Left colon (tissue), 2 donors: ENCODE data around the gene TRIM31. TPM values are rescaled to one million over a fixed set of nuclear protein-coding genes. Genes with fewer than 3 reads are reported as not detected.

Experiments used
- ATAC-seq: fragments of 200-7000 bp; cut with Tn5 transposase; one replicate; pipeline ENCODE4 v1.9.1; 2020; ENCODE audit warnings: mild to moderate bottlenecking, moderate library complexity
- DNase-seq, 2 donors: peaks; one replicate each; pipeline ENCODE4 v3.0.0-alpha.2; 2020
- intact Hi-C, 2 donors: fragments of 100-400 bp; cut with DNase I in 1 of 2; cut with micrococcal nuclease in 1 of 2; formaldehyde crosslinking; loops; one replicate each; pipeline versions ENCODE4 v1.11.2 to v1.14.0; 2022; cut with DNase I, micrococcal nuclease
- total RNA-seq, 2 donors: library from RNA; stranded (reverse); fragmentation: NEBNext Ultra II Directional; extraction: Animal tissue kit (Norgen Biotek cat#: 25700); gene quantifications; one replicate each; pipeline ENCODE4 v1.2.1, GENCODE V29; 2021
- donor health status: DM: no; HTN: no; CAD: no.
- donor health status: DM: yes; HTN: yes; CAD: no.

Gene TRIM31
- total RNA-seq, 2 donors from 2014 or later: 80.0 to 278 TPM

GRCh38 chr6:30097902-30098768 is 14.8 kb downstream of the TRIM31 start:
- intact Hi-C loops: no loop called here
- DNase-seq (peak; percentile 54 to 80), ATAC-seq (peak; percentile 41)

GRCh38 chr6:30096829-30097228 is 16.1 kb downstream of the TRIM31 start:
- no peak for DNase-seq
- no peak for ATAC-seq
- intact Hi-C loops: no loop called here

- DNase-seq (no peak), ATAC-seq (no peak)
- intact Hi-C loops: no loop called here
Measured at GRCh38 chr6:30093951-30094661, 18.8 kb downstream of the TRIM31 start.

- intact Hi-C loops: no loop called here
- ATAC-seq (no peak), DNase-seq (no peak)
Measured at GRCh38 chr6:30092852-30093543, 19.9 kb downstream of the TRIM31 start.

- DNase-seq (peak; percentile 79 to 88), ATAC-seq (peak; percentile 90)
- intact Hi-C loops: no loop called here
Measured at GRCh38 chr6:30091577-30092381, 21.1 kb downstream of the TRIM31 start.

- no peak for DNase-seq
- intact Hi-C loops: no loop called here
- ATAC-seq: no peak
Measured at GRCh38 chr6:30087876-30088275, 25.0 kb downstream of the TRIM31 start.

DNA sequence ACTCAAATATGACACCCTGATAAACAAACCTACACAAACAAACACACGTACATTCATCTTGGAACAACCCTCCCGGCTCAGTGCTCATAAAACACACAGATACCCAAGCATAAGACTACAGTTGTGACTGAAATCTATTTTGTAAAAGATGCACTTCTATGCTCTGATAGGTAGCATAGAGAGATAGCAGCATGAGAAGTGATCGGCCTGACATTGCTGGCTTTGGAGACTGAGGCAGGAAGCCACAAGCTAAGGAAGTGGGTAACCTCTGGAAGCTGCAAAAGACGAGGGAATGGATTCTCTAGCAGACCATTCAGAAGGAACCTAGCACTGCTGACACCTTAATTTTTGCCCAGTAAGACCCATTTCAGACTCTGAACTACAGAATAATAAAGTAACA is 35.7 kb downstream of the TRIM31 start:
- no peak for ATAC-seq
- intact Hi-C loops: no loop called here

GRCh38 chr6:30075790-30076732 is 36.8 kb downstream of the TRIM31 start:
- peak; percentile 70 for ATAC-seq
- intact Hi-C loops: no loop called here

More for the DNA sequence above, 35.7 kb downstream of the TRIM31 start:
- no peak for DNase-seq

DNA sequence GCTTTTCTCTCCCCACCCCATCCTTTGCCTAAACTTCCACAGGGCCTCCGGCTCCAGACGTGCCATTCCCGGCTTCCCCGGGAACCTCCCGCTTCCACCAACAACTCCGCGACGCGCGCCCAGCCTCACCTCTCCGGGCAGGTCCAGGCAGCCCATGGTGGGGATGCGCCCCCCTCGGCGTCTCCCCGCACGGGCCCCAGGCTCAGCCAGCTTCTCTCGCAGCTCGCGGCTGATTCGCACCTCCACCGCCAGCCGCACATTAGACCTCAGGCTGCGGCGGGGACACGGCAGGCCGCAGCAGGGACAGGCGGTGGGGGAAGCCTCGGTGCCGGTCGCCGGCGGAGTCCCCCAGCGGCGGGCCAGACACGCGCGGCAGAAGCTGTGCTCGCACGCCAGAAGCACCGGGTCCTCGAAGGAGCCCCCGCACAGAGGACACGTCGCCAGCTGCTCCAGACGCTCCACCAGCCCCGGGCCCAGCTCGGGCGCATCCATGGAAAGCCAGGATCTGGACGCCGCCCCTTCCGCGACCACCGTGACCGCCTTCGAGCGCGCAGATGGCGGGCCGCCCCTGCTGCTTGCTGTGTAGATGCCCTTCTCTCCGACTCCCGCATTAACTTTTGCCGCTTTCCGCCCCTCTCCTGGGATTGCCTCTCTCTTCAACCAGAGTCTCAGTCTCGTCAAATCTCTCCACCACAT is 37.6 kb downstream of the TRIM31 start, which contains the start of gene RNF39:
RNF39 (minus strand) TSS at position 676 of the 696 bp plus-strand sequence; CDS start at position 492, 184 bp downstream.
- DNase-seq (peak in 1 of 2 donors; percentile 27), ATAC-seq (peak; percentile 28)
- intact Hi-C loops: no loop called here

More at GRCh38 chr6:30075790-30076732, 36.8 kb downstream of the TRIM31 start:
- DNase-seq: peak; percentile 56 to 57

- DNase-seq (peak in 1 of 2 donors; percentile 27), ATAC-seq (peak; percentile 24)
- intact Hi-C loops: no loop called here
Measured at GRCh38 chr6:30074331-30075093, 38.4 kb downstream of the TRIM31 start.

DNA sequence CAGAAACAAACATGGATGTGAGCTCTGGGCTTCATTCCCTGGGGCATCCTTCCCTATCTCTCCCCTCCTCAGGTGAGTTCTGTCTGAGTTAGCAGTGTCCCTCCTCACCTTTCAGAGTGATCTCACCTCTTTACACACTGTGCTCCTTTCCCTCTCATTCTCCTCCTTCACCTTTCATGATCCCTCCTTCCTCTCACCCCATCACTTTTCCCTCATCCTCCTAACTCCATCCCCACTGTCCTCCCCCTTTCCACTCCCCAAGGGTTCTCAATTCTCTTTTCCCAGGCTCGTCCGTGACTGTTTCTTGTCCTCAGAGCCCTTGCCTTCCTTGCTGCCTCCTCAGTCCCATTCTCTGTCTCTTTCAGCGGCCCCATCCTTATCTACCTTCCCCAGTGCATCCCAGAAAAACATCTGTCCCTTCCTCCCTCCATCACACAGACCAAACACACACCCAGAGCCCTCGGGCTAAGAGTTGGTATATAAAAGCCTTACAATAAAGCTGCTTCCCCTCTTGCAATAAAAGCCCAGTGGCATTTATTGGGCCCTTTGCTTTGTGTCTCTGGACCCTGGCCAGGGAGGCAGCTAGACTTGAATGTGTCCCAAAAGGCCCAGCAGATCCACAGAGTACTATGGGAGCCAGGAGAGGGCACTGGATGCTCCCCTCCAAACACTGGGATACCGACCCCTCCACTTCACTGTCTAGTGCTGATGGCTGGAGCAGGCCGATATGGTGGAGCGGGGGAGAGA is 39.2 kb downstream of the TRIM31 start:
- no peak for DNase-seq
- ATAC-seq: peak; percentile 12
- intact Hi-C loops: no loop called here

- no peak for ATAC-seq
- intact Hi-C loops: no loop called here
- no peak for DNase-seq
Measured at GRCh38 chr6:30071858-30072257, 41.0 kb downstream of the TRIM31 start.

DNA sequence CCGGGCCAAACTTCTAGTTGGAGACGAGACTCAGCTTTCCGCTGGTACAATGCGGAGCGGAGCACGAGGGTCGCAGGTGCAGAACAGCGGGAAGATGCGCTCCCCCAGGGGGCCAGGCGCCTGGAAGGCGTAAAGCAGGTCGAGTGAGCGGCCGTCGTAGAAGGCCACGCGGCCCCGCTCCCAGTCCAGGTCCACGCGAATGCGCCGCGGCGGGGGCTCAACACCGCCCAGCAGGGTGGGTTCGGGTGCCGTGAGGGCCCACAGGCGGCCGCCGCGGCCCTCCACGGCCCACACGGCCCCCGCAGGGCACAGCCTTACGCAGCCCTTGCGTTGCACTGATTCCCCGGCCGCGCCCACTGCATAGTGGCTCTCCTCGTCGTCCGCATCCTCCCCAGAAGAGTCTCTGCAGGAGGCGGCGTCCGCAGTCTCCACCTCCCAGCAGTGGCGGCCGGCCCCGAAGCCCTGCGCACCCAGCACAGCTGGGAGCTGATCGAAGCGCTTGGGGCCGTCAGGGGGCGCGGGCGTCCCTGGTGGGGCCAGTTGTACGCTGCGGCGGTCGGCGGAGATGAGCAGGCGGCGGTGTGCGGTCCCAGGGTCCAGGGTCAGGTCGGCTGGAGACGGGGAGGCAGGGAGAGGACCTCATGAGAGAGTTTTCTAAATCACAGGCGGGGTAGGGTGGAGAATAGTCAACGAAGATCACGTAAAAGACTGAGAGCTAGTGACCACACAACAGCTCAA is 41.6 kb downstream of the TRIM31 start:
- DNase-seq: no peak
- no peak for ATAC-seq
- intact Hi-C loops: no loop called here

GRCh38 chr6:30067460-30068139 is 45.3 kb downstream of the TRIM31 start:
- DNase-seq: peak in 1 of 2 donors; percentile 83
- no peak for ATAC-seq
- intact Hi-C loops: no loop called here
